GM23248 (cell line): Measurements from ENCODE around the gene PEG3.

Experiments
- EZH2 ChIP-seq: fragments of 200-600 bp; sonication (generic); IDR thresholded peaks from 2 replicates; pipeline ENCODE4 v1.6.1; 2018; ENCODE audit warnings: antibody characterized with exemption, mild to moderate bottlenecking; ENCODE audit not compliant: insufficient read depth, poor library complexity, severe bottlenecking
- EZH2phosphoT487 ChIP-seq: fragments of 200-600 bp; sonication (generic); IDR thresholded peaks from 2 replicates; pipeline ENCODE4 v1.6.1; 2018; ENCODE audit warnings: antibody characterized with exemption, moderate library complexity, mild to moderate bottlenecking, low read depth; ENCODE audit not compliant: insufficient read depth

DNA sequence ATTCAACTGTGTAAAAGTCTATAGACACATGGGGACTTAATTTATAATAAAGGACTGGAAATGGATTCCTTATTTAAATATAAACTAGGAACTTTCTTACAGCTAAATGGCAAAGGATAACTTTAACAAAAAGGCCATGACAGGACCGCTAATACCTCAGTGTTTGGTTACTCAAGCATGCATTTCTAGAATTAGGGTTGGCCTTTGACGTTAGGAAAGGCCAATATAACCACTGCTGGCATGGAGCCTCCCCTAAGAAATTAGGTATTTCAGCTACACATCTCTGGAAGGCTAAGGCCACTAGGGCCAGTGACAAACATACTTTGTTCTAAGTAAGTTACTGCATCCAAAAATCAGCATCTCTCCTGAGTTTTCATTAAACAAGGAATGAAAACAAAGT, 9.3 kb downstream of the PEG3 start:
- no peak for TF ChIP-seq EZH2
- TF ChIP-seq EZH2phosphoT487 = no peak
